Epithelial cell of esophagus (primary cell): ENCODE measurements around the gene FAM171A1.

ENCODE experiments used
- DNase-seq: peaks from one replicate; pipeline ENCODE4 v3.0.0; 2010; ENCODE audit warnings: low read depth
- H3K4me3 ChIP-seq: 2 replicates; pipeline ENCODE4 v1.5.1; 2011; ENCODE audit warnings: mild to moderate bottlenecking, low read length, control low read depth
- CTCF ChIP-seq: IDR thresholded peaks from 2 replicates; pipeline ENCODE4 v1.5.1; 2011; ENCODE audit warnings: low read depth, mild to moderate bottlenecking, low read length, control low read depth, inconsistent platforms; ENCODE audit not compliant: insufficient read depth; ENCODE audit errors: missing control alignments

The FAM171A1 gene

GRCh38 chr10:15225511-15225910, 145.6 kb downstream of the FAM171A1 start:
- no peak for TF ChIP-seq CTCF
- DNase-seq: no peak
- no peak overlapping the region for H3K4me3 ChIP-seq

GRCh38 chr10:15224948-15225347, 146.1 kb downstream of the FAM171A1 start:
- no peak for DNase-seq
- H3K4me3 ChIP-seq: no peak overlapping the region
- TF ChIP-seq CTCF: no peak

- no peak for TF ChIP-seq CTCF
- H3K4me3 ChIP-seq: no peak overlapping the region
- DNase-seq: no peak
Measured at GRCh38 chr10:15223174-15223573, 147.9 kb downstream of the FAM171A1 start.

- no peak for DNase-seq
- no peak for TF ChIP-seq CTCF
- H3K4me3 ChIP-seq: no peak overlapping the region
Measured at GRCh38 chr10:15222511-15222910, 148.6 kb downstream of the FAM171A1 start.

GRCh38 chr10:15220445-15220844, 150.6 kb downstream of the FAM171A1 start:
- no peak overlapping the region for H3K4me3 ChIP-seq
- DNase-seq: no peak
- TF ChIP-seq CTCF: no peak

GRCh38 chr10:15216700-15217099, 154.4 kb downstream of the FAM171A1 start:
- no peak overlapping the region for H3K4me3 ChIP-seq
- no peak for DNase-seq
- no peak for TF ChIP-seq CTCF

- TF ChIP-seq CTCF: no peak
- no peak overlapping the region for H3K4me3 ChIP-seq
- no peak for DNase-seq
Measured at GRCh38 chr10:15214237-15214636, 156.9 kb downstream of the FAM171A1 start.
